Uterus (tissue), 4 donors: ENCODE data around the gene HCN4. TPM values are rescaled to one million over a fixed set of nuclear protein-coding genes. Genes with fewer than 3 reads are reported as not detected.

Experiments used
- DNase-seq, 2 donors: peaks; one replicate each; pipeline ENCODE4 v3.0.0-alpha.2; 2019 to 2020
- H3K27ac ChIP-seq, 2 donors: fragments of 200-600 bp; sonication (generic); 1 replicate in 1 of 2; 2 replicates in 1 of 2; pipeline ENCODE4 v1.5.1; 2016 to 2018
- H3K27me3 ChIP-seq, 2 donors: fragments of 200-600 bp; sonication (generic); one replicate each; pipeline ENCODE4 v1.5.1; 2018 to 2019; ENCODE audit warnings: control low read depth in 1 of 2
- H3K36me3 ChIP-seq, 2 donors: fragments of 200-600 bp; sonication (generic); one replicate each; pipeline ENCODE4 v1.5.1; 2019; ENCODE audit warnings: control low read depth in 1 of 2
- H3K4me1 ChIP-seq, 2 donors: fragments of 200-600 bp; sonication (generic); one replicate each; pipeline ENCODE4 v1.5.1; 2018 to 2019; ENCODE audit warnings: control low read depth in 1 of 2
- H3K4me3 ChIP-seq, 2 donors: fragments of 200-600 bp; sonication (generic); 1 replicate in 1 of 2; 2 replicates in 1 of 2; pipeline ENCODE4 v1.5.1; 2018 to 2019; ENCODE audit warnings: mild to moderate bottlenecking in 1 of 2
- H3K9me3 ChIP-seq, 2 donors: fragments of 200-600 bp; sonication (generic); one replicate each; pipeline ENCODE4 v1.5.1; 2019; ENCODE audit warnings: control low read depth in 1 of 2
- CTCF ChIP-seq, 4 experiments: fragments of 200-600 bp in 2 of 4; fragments of 450-650 bp in 2 of 4; sonication (generic) in 2 of 4; IDR thresholded peaks; one replicate each; pipeline ENCODE4 v1.5.1; 2016 to 2019; ENCODE audit warnings: antibody characterized with exemption in 4 of 4, mild to moderate bottlenecking in 2 of 4, moderate library complexity in 1 of 4
- POLR2A ChIP-seq, 2 donors: fragments of 450-650 bp; IDR thresholded peaks; one replicate each; pipeline ENCODE4 v1.6.1; 2016; ENCODE audit warnings: antibody characterized with exemption in 2 of 2, mild to moderate bottlenecking in 1 of 2, moderate library complexity in 1 of 2
- intact Hi-C: fragments of 100-400 bp; cut with DNase I; formaldehyde crosslinking; loops from one replicate; pipeline ENCODE4 v1.15.1; 2023; ENCODE audit warnings: low total_unique reads
- total RNA-seq, 4 donors: library from RNA; depleted of rRNA in 3 of 4; stranded (reverse); fragments of >200 nt in 3 of 4; gene quantifications; one replicate each; pipeline versions ENCODE4 v1.1.0 to v1.2.4, GENCODE V29; 2014 to 2023
- donor health status: DM: yes; HTN: yes; CAD: no.

HCN4 gene
- total RNA-seq, 4 donors from 2014 or later: 0.07 TPM; not detected in 3

GRCh38 chr15:73357999-73358665 lies 10.6 kb downstream of the HCN4 start:
- no peak for DNase-seq
- no peak overlapping the region for H3K4me3 ChIP-seq
- H3K9me3 ChIP-seq: no peaks in the 10 kb centered on the region
- no peak overlapping the region for H3K27ac ChIP-seq
- TF ChIP-seq CTCF (IDR thresholded peaks at IDR 0.05): no peak
- no peak for TF ChIP-seq POLR2A (IDR thresholded peaks at IDR 0.05)
- no peaks in the 10 kb centered on the region for H3K36me3 ChIP-seq
- H3K27me3 ChIP-seq: no peaks in the 10 kb centered on the region
- no peaks in the 10 kb centered on the region for H3K4me1 ChIP-seq
- intact Hi-C loops: no loop called here

GRCh38 chr15:73355612-73356265 lies 13.0 kb downstream of the HCN4 start:
- Histone ChIP-seq H3K36me3 (no peaks in the 10 kb centered on the region), H3K4me3 (no peak overlapping the region), H3K9me3 (no peaks in the 10 kb centered on the region), H3K27me3 (no peaks in the 10 kb centered on the region), H3K27ac (no peak overlapping the region), H3K4me1 (no peaks in the 10 kb centered on the region)
- TF ChIP-seq CTCF (IDR thresholded peaks at IDR 0.05): no peak
- TF ChIP-seq POLR2A (IDR thresholded peaks at IDR 0.05): no peak
- no peak for DNase-seq
- intact Hi-C loops: no loop called here

- no peak for DNase-seq
- Histone ChIP-seq H3K27ac (no peak overlapping the region), H3K36me3 (no peaks in the 10 kb centered on the region), H3K27me3 (no peaks in the 10 kb centered on the region), H3K4me1 (no peaks in the 10 kb centered on the region), H3K9me3 (no peaks in the 10 kb centered on the region), H3K4me3 (no peak overlapping the region)
- intact Hi-C loops: no loop called here
- TF ChIP-seq POLR2A (IDR thresholded peaks at IDR 0.05) (no peak), CTCF (IDR thresholded peaks at IDR 0.05) (no peak)
These were observed 14.5 kb downstream of the HCN4 start for GRCh38 chr15:73354241-73354640.

- TF ChIP-seq CTCF (IDR thresholded peaks at IDR 0.05) (no peak), POLR2A (IDR thresholded peaks at IDR 0.05) (no peak)
- Histone ChIP-seq H3K4me3 (no peak overlapping the region), H3K4me1 (no peaks in the 10 kb centered on the region), H3K27ac (no peak overlapping the region), H3K9me3 (no peaks in the 10 kb centered on the region), H3K27me3 (no peaks in the 10 kb centered on the region), H3K36me3 (no peaks in the 10 kb centered on the region)
- no peak for DNase-seq
- intact Hi-C loops: no loop called here
These were observed 15.0 kb downstream of the HCN4 start for GRCh38 chr15:73353734-73354133.

GRCh38 chr15:73352082-73352481 lies 16.7 kb downstream of the HCN4 start:
- intact Hi-C loops: no loop called here
- Histone ChIP-seq H3K4me3 (no peak overlapping the region), H3K9me3 (no peaks in the 10 kb centered on the region), H3K4me1 (no peaks in the 10 kb centered on the region), H3K36me3 (no peaks in the 10 kb centered on the region), H3K27me3 (no peaks in the 10 kb centered on the region), H3K27ac (no peak overlapping the region)
- DNase-seq: no peak
- TF ChIP-seq POLR2A (IDR thresholded peaks at IDR 0.05): no peak
- no peak for TF ChIP-seq CTCF (IDR thresholded peaks at IDR 0.05)
